GM11168 (cell line): ENCODE measurements around the gene TEX48.

Experiments
- in situ Hi-C: fragments of 300-500 bp; cut with MboI; formaldehyde crosslinking; loops from one replicate; pipeline ENCODE4 v1.12.0; 2022; ENCODE audit warnings: low sequenced_read_pairs; ENCODE audit not compliant: unreplicated experiment

The TEX48 gene

GRCh38 chr9:114674076-114674797 is 7.8 kb downstream of the TEX48 start:
- in situ Hi-C loops = loop anchor here (10.0 kb wide), 1 partner anchor 851 kb away; no protein-coding TSS in a partner anchor

- in situ Hi-C loops = loop anchor here (10.0 kb wide), 1 partner anchor 853 kb away; no protein-coding TSS in a partner anchor
Measured at GRCh38 chr9:114671605-114672004, 10.4 kb downstream of the TEX48 start.

- in situ Hi-C loops = loop anchor here (10.0 kb wide), 1 partner anchor 855 kb away; no protein-coding TSS in a partner anchor
Measured at GRCh38 chr9:114669961-114670360, 12.0 kb downstream of the TEX48 start.

- in situ Hi-C loops = no loop called here
Measured at GRCh38 chr9:114668146-114668545, 13.8 kb downstream of the TEX48 start.

- in situ Hi-C loops = no loop called here
Measured at GRCh38 chr9:114666851-114667250, 15.1 kb downstream of the TEX48 start.

- in situ Hi-C loops = no loop called here
Measured at GRCh38 chr9:114666401-114666800, 15.6 kb downstream of the TEX48 start.

GRCh38 chr9:114664181-114664580 is 17.8 kb downstream of the TEX48 start:
- in situ Hi-C loops = no loop called here

- in situ Hi-C loops = no loop called here
Measured at GRCh38 chr9:114662081-114662989, 19.7 kb downstream of the TEX48 start.

- in situ Hi-C loops = no loop called here
Measured at GRCh38 chr9:114657705-114658104, 24.3 kb downstream of the TEX48 start, which contains the start of gene TEX53. Gene TEX53 (minus strand): TSS chr9:114657805. CDS start chr9:114657774, 31 bp downstream.

GRCh38 chr9:114656301-114656700 is 25.7 kb downstream of the TEX48 start:
- in situ Hi-C loops = no loop called here

- in situ Hi-C loops = no loop called here
Measured at GRCh38 chr9:114655689-114656088, 26.3 kb downstream of the TEX48 start.

GRCh38 chr9:114653556-114654159 is 28.3 kb downstream of the TEX48 start:
- in situ Hi-C loops = no loop called here

- in situ Hi-C loops = no loop called here
Measured at GRCh38 chr9:114652776-114653555, 29.0 kb downstream of the TEX48 start.

GRCh38 chr9:114643896-114644295 is 38.1 kb downstream of the TEX48 start:
- in situ Hi-C loops = no loop called here

- in situ Hi-C loops = no loop called here
Measured at GRCh38 chr9:114643001-114643400, 39.0 kb downstream of the TEX48 start.

GRCh38 chr9:114641967-114642366 is 40.0 kb downstream of the TEX48 start:
- in situ Hi-C loops = no loop called here

GRCh38 chr9:114638404-114638803 is 43.6 kb downstream of the TEX48 start:
- in situ Hi-C loops = no loop called here

- in situ Hi-C loops = no loop called here
Measured at GRCh38 chr9:114634387-114634786, 47.6 kb downstream of the TEX48 start.

- in situ Hi-C loops = no loop called here
Measured at GRCh38 chr9:114633438-114634089, 48.4 kb downstream of the TEX48 start.
